ENCODE measurements around the gene PTPRD. TPM values are rescaled to one million over a fixed set of nuclear protein-coding genes. Genes with fewer than 3 reads are reported as not detected.

The PTPRD gene
- total RNA-seq, 1 experiment from 2014 or later: 69.6 TPM

DNA sequence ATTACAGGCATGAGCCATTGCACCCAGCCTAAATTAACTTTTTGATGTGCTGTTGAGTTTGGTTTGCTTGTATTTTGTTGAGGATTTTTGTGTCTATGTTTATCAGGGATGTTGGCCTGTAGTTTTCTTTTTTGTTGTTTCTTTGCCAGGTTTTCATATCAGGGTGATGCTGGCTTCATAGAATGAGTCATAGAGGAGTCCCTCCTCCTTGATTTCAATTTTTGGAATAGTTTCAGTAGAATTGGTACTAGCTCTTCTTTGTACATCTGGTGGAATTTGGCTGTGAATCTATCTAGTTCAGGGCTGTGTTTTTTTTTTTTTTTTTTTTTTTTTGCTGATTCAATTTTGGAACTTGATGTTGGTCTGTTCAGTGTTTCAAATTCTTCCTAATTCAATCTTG is 1648.9 kb downstream of the PTPRD start:
- ChIA-PET POLR2A (no interaction called here), CTCF (no interaction called here)
- ATAC-seq (no peak), DNase-seq (ENCODE audit: low spot score) (no peak)
- TF ChIP-seq FOXP1 (CRISPR knock-in tag; IDR thresholded peaks at IDR 0.05; ENCODE audit: borderline replicate concordance) (no peak), GRHL2 (CRISPR knock-in tag; IDR thresholded peaks at IDR 0.05; ENCODE audit: insufficient replicate concordance, severe bottlenecking) (no peak), ZNF532 (CRISPR knock-in tag; IDR thresholded peaks at IDR 0.05; ENCODE audit: borderline replicate concordance) (no peak), MXD4 (CRISPR knock-in tag; IDR thresholded peaks at IDR 0.05; ENCODE audit: borderline replicate concordance) (no peak), AFF4 (CRISPR knock-in tag; IDR thresholded peaks at IDR 0.05; ENCODE audit: borderline replicate concordance) (no peak), ZNF219 (CRISPR knock-in tag; IDR thresholded peaks at IDR 0.05; ENCODE audit: borderline replicate concordance) (no peak), ESRRA (CRISPR knock-in tag; IDR thresholded peaks at IDR 0.05; ENCODE audit: borderline replicate concordance) (no peak)
- Mint-ChIP-seq H3K27ac (no peak overlapping the region), H3K4me1 (no peaks in the 10 kb centered on the region), H3K9me3 (no peaks in the 10 kb centered on the region), H3K4me3 (no peak overlapping the region), H3K27me3 (ENCODE audit: low read depth) (no peaks in the 10 kb centered on the region), H3K36me3 (no peaks in the 10 kb centered on the region)

- H3K4me1 Mint-ChIP-seq: no peaks in the 10 kb centered on the region
- H3K36me3 Mint-ChIP-seq: no peaks in the 10 kb centered on the region
These were observed 1650.7 kb downstream of the PTPRD start for GRCh38 chr9:8962084-8962483.

More at GRCh38 chr9:8962084-8962483, 1650.7 kb downstream of the PTPRD start:
- no peak overlapping the region for H3K27ac Mint-ChIP-seq
- no peak for DNase-seq (ENCODE audit: low spot score)
- H3K27me3 Mint-ChIP-seq (ENCODE audit: low read depth): no peaks in the 10 kb centered on the region
- CTCF ChIA-PET: no interaction called here
- POLR2A ChIA-PET: no interaction called here
- H3K4me3 Mint-ChIP-seq: no peak overlapping the region
- H3K9me3 Mint-ChIP-seq: no peaks in the 10 kb centered on the region
- no peak for TF ChIP-seq ATF2 (CRISPR knock-in tag; IDR thresholded peaks at IDR 0.05; ENCODE audit: borderline replicate concordance, low read depth)
- TF ChIP-seq ZNF317 (CRISPR knock-in tag; IDR thresholded peaks at IDR 0.05; ENCODE audit: borderline replicate concordance, low read depth): no peak
- no peak for TF ChIP-seq TEAD1 (CRISPR knock-in tag; IDR thresholded peaks at IDR 0.05)
- TF ChIP-seq FOXJ3 (CRISPR knock-in tag; IDR thresholded peaks at IDR 0.05; ENCODE audit: borderline replicate concordance): no peak
- no peak for TF ChIP-seq NR2C2 (CRISPR knock-in tag; IDR thresholded peaks at IDR 0.05)
- TF ChIP-seq, protein P1, sequence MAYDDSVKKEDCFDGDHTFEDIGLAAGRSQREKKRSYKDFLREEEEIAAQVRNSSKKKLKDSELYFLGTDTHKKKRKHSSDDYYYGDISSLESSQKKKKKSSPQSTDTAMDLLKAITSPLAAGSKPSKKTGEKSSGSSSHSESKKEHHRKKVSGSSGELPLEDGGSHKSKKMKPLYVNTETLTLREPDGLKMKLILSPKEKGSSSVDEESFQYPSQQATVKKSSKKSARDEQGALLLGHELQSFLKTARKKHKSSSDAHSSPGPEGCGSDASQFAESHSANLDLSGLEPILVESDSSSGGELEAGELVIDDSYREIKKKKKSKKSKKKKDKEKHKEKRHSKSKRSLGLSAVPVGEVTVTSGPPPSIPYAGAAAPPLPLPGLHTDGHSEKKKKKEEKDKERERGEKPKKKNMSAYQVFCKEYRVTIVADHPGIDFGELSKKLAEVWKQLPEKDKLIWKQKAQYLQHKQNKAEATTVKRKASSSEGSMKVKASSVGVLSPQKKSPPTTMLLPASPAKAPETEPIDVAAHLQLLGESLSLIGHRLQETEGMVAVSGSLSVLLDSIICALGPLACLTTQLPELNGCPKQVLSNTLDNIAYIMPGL (CRISPR knock-in tag; IDR thresholded peaks at IDR 0.05): no peak
- TF ChIP-seq, protein P2, sequence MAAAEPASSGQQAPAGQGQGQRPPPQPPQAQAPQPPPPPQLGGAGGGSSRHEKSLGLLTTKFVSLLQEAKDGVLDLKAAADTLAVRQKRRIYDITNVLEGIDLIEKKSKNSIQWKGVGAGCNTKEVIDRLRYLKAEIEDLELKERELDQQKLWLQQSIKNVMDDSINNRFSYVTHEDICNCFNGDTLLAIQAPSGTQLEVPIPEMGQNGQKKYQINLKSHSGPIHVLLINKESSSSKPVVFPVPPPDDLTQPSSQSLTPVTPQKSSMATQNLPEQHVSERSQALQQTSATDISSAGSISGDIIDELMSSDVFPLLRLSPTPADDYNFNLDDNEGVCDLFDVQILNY (CRISPR knock-in tag; IDR thresholded peaks at IDR 0.05): no peak
- TF ChIP-seq NFYB (CRISPR knock-in tag; conservative IDR thresholded peaks at IDR 0.05; ENCODE audit: low read depth): no peak
- no peak for TF ChIP-seq ZSCAN18 (CRISPR knock-in tag; IDR thresholded peaks at IDR 0.05)
- TF ChIP-seq ZNF396 (CRISPR knock-in tag; IDR thresholded peaks at IDR 0.05; ENCODE audit: borderline replicate concordance): no peak
- TF ChIP-seq IRF1 (CRISPR knock-in tag; IDR thresholded peaks at IDR 0.05): no peak
- ATAC-seq: no peak
